GM23248 (cell line): ENCODE measurements around the gene TMEM50B. TPM values are rescaled to one million over a fixed set of nuclear protein-coding genes. Genes with fewer than 3 reads are reported as not detected.
"Not testable (repeated sequence)": the region's sequence is repeated elsewhere in the genome, so short reads cannot be mapped to it uniquely, and the experiment has no call there.

ENCODE experiments used
- DNase-seq: peaks from one replicate; pipeline ENCODE4 v3.0.0-alpha.2; 2015
- H2AFZ ChIP-seq: fragments of 200-600 bp; sonication (generic); 2 replicates; pipeline ENCODE4 v1.6.1; 2016; ENCODE audit warnings: antibody characterized with exemption
- H3F3A ChIP-seq: fragments of 200-600 bp; sonication (generic); 2 replicates; pipeline ENCODE4 v1.6.1; 2016; ENCODE audit warnings: mild to moderate bottlenecking, antibody characterized with exemption, mixed run types; ENCODE audit not compliant: insufficient read depth
- H3K27ac ChIP-seq: fragments of 200-600 bp; sonication (generic); 2 replicates; pipeline ENCODE4 v1.5.1; 2016; ENCODE audit warnings: mild to moderate bottlenecking
- H3K27me3 ChIP-seq: fragments of 200-600 bp; sonication (generic); replicated peaks from 2 replicates; pipeline ENCODE4 v1.6.1; 2016; ENCODE audit warnings: mild to moderate bottlenecking; ENCODE audit not compliant: insufficient read depth
- H3K36me3 ChIP-seq: fragments of 200-600 bp; sonication (generic); 2 replicates; pipeline ENCODE4 v1.6.1; 2016; ENCODE audit warnings: low read depth, mild to moderate bottlenecking
- H3K4me1 ChIP-seq: fragments of 200-600 bp; sonication (generic); 2 replicates; pipeline ENCODE4 v1.6.1; 2016; ENCODE audit warnings: mild to moderate bottlenecking; ENCODE audit not compliant: insufficient read depth
- H3K4me2 ChIP-seq: fragments of 200-600 bp; sonication (generic); one replicate; pipeline ENCODE4 v1.6.1; 2016; ENCODE audit warnings: mild to moderate bottlenecking; ENCODE audit not compliant: unreplicated experiment
- H3K4me3 ChIP-seq: fragments of 200-600 bp; sonication (generic); 2 replicates; pipeline ENCODE4 v1.5.1; 2016; ENCODE audit warnings: mild to moderate bottlenecking
- H3K79me2 ChIP-seq: fragments of 200-600 bp; sonication (generic); 2 replicates; pipeline ENCODE4 v1.6.1; 2016; ENCODE audit warnings: mild to moderate bottlenecking; ENCODE audit not compliant: insufficient read depth
- H3K9ac ChIP-seq: fragments of 200-600 bp; sonication (generic); 2 replicates; pipeline ENCODE4 v1.6.1; 2016; ENCODE audit warnings: mild to moderate bottlenecking
- H3K9me2 ChIP-seq: fragments of 200-600 bp; sonication (generic); 2 replicates; pipeline ENCODE4 v1.6.1; 2016; ENCODE audit warnings: mixed run types, mild to moderate bottlenecking, moderate library complexity; ENCODE audit not compliant: insufficient read depth
- H3K9me3 ChIP-seq: fragments of 200-600 bp; sonication (generic); one replicate; pipeline ENCODE4 v1.6.1; 2017; ENCODE audit warnings: low read depth
- H4K20me1 ChIP-seq: fragments of 200-600 bp; sonication (generic); 2 replicates; pipeline ENCODE4 v1.6.0; 2016; ENCODE audit not compliant: insufficient read depth
- EZH2 ChIP-seq: fragments of 200-600 bp; sonication (generic); IDR thresholded peaks from 2 replicates; pipeline ENCODE4 v1.6.1; 2018; ENCODE audit warnings: antibody characterized with exemption, mild to moderate bottlenecking; ENCODE audit not compliant: insufficient read depth, poor library complexity, severe bottlenecking
- EZH2phosphoT487 ChIP-seq: fragments of 200-600 bp; sonication (generic); IDR thresholded peaks from 2 replicates; pipeline ENCODE4 v1.6.1; 2018; ENCODE audit warnings: antibody characterized with exemption, moderate library complexity, mild to moderate bottlenecking, low read depth; ENCODE audit not compliant: insufficient read depth
- WGBS, 2 experiments: methylation state at CpG; one replicate each; pipeline ENCODE4 v1.1.6; 2015 to 2017; ENCODE audit warnings: low lambda C conversion rate in 2 of 2, low coverage in 1 of 2; ENCODE audit errors: missing lambda C conversion rate in 2 of 2; 5-methylcytosine and 5-hydroxymethylcytosine counted together
- in situ Hi-C: fragments of 300-500 bp; cut with MboI; formaldehyde crosslinking; loops from 2 replicates; pipeline ENCODE4 v1.15.0; 2020
- polyA plus RNA-seq: library from polyadenylated mRNA; unstranded; fragments of >200 nt; fragmentation: Nextera tagmentation; extraction: Ambion mirVana; gene quantifications from 2 replicates; pipeline ENCODE4 v1.2.1, GENCODE V29; 2016
- total RNA-seq: library from RNA; depleted of rRNA; stranded (reverse); fragments of >200 nt; shearing (Covaris generic); gene quantifications from 2 replicates; pipeline ENCODE4 v1.2.3, GENCODE V29; 2014

Gene TMEM50B
- total and polyA plus RNA-seq, 2 experiments from 2014 or later, result 35.1 to 43.9 TPM

GRCh38 chr21:33514229-33514628 lies 34.5 kb upstream of the TMEM50B start:
- in situ Hi-C loops, result no loop called here
- no peak overlapping the region for H3K4me2 ChIP-seq

GRCh38 chr21:33512481-33512880 lies 32.7 kb upstream of the TMEM50B start:
- no peak for DNase-seq
- Histone ChIP-seq H3K4me3 (no peak overlapping the region), H3K36me3 (peaks cover 67% of the 10 kb centered on the region), H3K4me1 (no peaks in the 10 kb centered on the region), H3K9ac (no peak overlapping the region), H3K9me3 (no peaks in the 10 kb centered on the region), H3K27ac (no peak overlapping the region), H3K4me2 (no peak overlapping the region), H3F3A (no peaks in the 10 kb centered on the region), H2AFZ (no peak overlapping the region), H3K79me2 (no peaks in the 10 kb centered on the region), H4K20me1 (no peaks in the 10 kb centered on the region; the same call in 1 of the 2 replicates), H3K27me3 (no peaks in the 10 kb centered on the region), H3K9me2 (no peaks in the 10 kb centered on the region)
- in situ Hi-C loops, result no loop called here
- TF ChIP-seq EZH2 (no peak), EZH2phosphoT487 (no peak)
- WGBS, 2 experiments, result 98 to 100% methylated on average over 3 of the region's 3 CpGs

More at GRCh38 chr21:33514229-33514628, 34.5 kb upstream of the TMEM50B start:
- peaks cover 68% of the 10 kb centered on the region for H3K36me3 ChIP-seq
- no peak overlapping the region for H3K9ac ChIP-seq
- TF ChIP-seq EZH2phosphoT487 (no peak), EZH2 (no peak)
- no peaks in the 10 kb centered on the region for H3F3A ChIP-seq
- WGBS, 2 experiments, result 96 to 98% methylated on average over 2 of the region's 2 CpGs
- H3K9me2 ChIP-seq, result no peaks in the 10 kb centered on the region
- H3K27ac ChIP-seq, result no peak overlapping the region
- H3K79me2 ChIP-seq, result no peaks in the 10 kb centered on the region
- H3K27me3 ChIP-seq, result no peaks in the 10 kb centered on the region
- DNase-seq, result peak; percentile 27
- no peaks in the 10 kb centered on the region for H3K9me3 ChIP-seq
- H4K20me1 ChIP-seq, result no peaks in the 10 kb centered on the region; the same call in 1 of the 2 replicates
- no peak overlapping the region for H2AFZ ChIP-seq
- no peaks in the 10 kb centered on the region for H3K4me1 ChIP-seq
- no peak overlapping the region for H3K4me3 ChIP-seq

- in situ Hi-C loops, result no loop called here
- no peak overlapping the region for H3K27ac ChIP-seq
- no peaks in the 10 kb centered on the region for H3F3A ChIP-seq
- TF ChIP-seq EZH2phosphoT487, result no peak
- no peak for TF ChIP-seq EZH2
- no peak overlapping the region for H2AFZ ChIP-seq
- no peak for DNase-seq
- no peaks in the 10 kb centered on the region for H3K9me2 ChIP-seq
- no peak overlapping the region for H3K4me2 ChIP-seq
- H3K27me3 ChIP-seq, result no peaks in the 10 kb centered on the region
- H4K20me1 ChIP-seq, result no peaks in the 10 kb centered on the region; the same call in 1 of the 2 replicates
- H3K9me3 ChIP-seq, result no peaks in the 10 kb centered on the region
- 96 to 100% methylated on average over 4 of the region's 4 CpGs for WGBS, 2 experiments
- no peaks in the 10 kb centered on the region for H3K79me2 ChIP-seq
- H3K9ac ChIP-seq, result no peak overlapping the region
- no peaks in the 10 kb centered on the region for H3K4me1 ChIP-seq
- H3K36me3 ChIP-seq, result peaks cover 66% of the 10 kb centered on the region
- H3K4me3 ChIP-seq, result no peak overlapping the region
Measured at GRCh38 chr21:33511639-33512038, 31.9 kb upstream of the TMEM50B start.

- no peak for TF ChIP-seq EZH2phosphoT487
- no peak for TF ChIP-seq EZH2
- in situ Hi-C loops, result no loop called here
- Histone ChIP-seq H3K27ac (no peak overlapping the region), H3K9me2 (no peaks in the 10 kb centered on the region), H3K79me2 (no peaks in the 10 kb centered on the region), H3K36me3 (peaks cover 66% of the 10 kb centered on the region), H3K4me3 (no peak overlapping the region), H3K9me3 (no peaks in the 10 kb centered on the region), H4K20me1 (no peaks in the 10 kb centered on the region; the same call in 1 of the 2 replicates), H3K9ac (no peak overlapping the region), H3F3A (no peaks in the 10 kb centered on the region), H2AFZ (no peak overlapping the region), H3K4me2 (no peak overlapping the region), H3K4me1 (no peaks in the 10 kb centered on the region), H3K27me3 (no peaks in the 10 kb centered on the region)
- WGBS, 2 experiments, result 98 to 99% methylated on average over 8 of the region's 8 CpGs
- no peak for DNase-seq
Measured at GRCh38 chr21:33510826-33511225, 31.1 kb upstream of the TMEM50B start.

- whole genome bisulfite sequencing, 2 experiments, result 90 to 100% methylated on average over 1 of the region's 1 CpG
- in situ Hi-C loops, H3K9me3 ChIP-seq, H3K4me3 ChIP-seq, H3K4me2 ChIP-seq, H3K27ac ChIP-seq, H4K20me1 ChIP-seq, H3K4me1 ChIP-seq, DNase-seq, H3K9me2 ChIP-seq, H3K79me2 ChIP-seq, H2AFZ ChIP-seq, H3K9ac ChIP-seq, H3K27me3 ChIP-seq, H3F3A ChIP-seq: not testable (repeated sequence)
- H3K36me3 ChIP-seq, result peaks cover 64% of the 10 kb centered on the region
Measured at GRCh38 chr21:33507003-33507402, 27.2 kb upstream of the TMEM50B start.
